Posterior cingulate gyrus (tissue), 11 donors: ENCODE measurements around the gene KCNMA1.

Experiments
- DNase-seq, 10 donors: peaks; one replicate each; pipeline versions ENCODE4 v3.0.0 to v3.0.0-alpha.2; 2020 to 2021; ENCODE audit warnings: mixed read lengths in 3 of 10
- intact Hi-C: fragments of 100-400 bp; cut with DNase I; formaldehyde crosslinking; loops from one replicate; pipeline ENCODE4 v1.15.1; 2023

Gene KCNMA1

DNA sequence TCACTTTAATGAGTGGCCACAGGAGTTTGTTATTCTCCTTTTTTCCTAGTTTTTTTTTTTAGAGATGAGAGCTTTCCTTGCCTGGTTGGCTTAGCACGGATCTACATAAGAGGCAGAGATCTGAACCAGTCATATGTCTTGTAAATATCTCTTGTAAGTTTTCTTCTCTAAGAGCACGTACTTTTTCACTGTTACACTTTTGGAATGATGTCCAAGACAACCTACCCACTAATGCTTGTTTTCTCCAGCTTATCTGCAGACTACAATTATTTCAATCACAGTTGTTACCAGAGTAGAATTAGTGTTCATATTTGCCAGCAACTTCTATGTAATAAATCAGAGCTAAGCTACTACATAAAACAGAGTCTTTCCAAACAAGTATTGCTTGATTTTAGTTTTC is 444.6 kb downstream of the KCNMA1 start:
- no peak for DNase-seq
- intact Hi-C loops = no loop called here

DNA sequence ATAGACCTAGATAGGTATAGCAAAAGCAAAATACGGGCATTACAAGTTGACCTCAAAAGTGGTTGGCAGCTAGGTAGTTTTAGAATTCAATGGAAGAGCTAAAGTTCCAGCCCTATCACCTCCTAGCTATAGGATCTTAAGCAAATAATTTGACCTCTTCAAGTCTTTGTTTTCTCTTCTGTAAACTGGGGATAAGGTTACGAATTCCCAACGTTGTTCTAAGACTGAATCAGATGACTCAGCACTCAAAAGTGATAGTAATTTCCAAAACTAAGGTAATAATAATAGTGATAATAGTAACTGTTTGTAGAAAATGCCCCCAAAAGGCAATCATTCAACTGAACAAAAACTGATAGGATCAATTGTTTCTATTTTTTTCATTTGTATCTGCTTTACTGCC is 445.2 kb downstream of the KCNMA1 start:
- no peak for DNase-seq
- intact Hi-C loops = no loop called here

DNA sequence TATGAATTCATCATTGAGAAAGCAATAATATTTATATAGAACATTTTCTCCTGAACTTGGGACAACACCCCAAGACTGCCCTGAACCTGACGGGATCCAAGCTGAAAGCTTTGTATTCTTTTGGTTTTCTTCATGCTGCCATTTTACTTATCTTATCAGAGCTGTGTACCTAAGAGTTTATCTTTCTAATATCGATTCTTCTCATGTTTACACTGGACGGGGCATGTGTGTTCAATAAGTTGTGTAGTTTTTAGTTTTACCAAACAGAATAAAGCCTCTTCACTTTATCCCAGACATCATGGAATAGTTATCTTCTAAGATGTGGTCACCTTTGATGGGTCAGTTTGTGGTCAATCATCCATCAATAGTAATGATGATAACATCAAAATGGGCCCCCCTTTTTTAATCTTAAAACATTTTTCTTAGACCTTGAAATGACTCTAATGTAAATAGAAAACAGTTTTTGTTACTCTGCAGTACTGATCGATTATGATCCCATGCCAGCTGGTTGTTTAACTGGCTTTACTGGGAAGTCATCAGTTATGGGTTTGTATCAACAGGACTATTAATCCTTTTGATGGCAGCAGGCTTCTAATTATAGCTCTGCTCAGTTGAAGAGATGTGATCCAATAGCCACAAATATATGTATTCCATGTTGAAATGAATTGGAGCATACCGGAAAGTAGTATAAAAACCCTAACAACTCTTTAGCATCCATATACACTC is 446.1 kb downstream of the KCNMA1 start:
- intact Hi-C loops = no loop called here
- DNase-seq = no peak

DNA sequence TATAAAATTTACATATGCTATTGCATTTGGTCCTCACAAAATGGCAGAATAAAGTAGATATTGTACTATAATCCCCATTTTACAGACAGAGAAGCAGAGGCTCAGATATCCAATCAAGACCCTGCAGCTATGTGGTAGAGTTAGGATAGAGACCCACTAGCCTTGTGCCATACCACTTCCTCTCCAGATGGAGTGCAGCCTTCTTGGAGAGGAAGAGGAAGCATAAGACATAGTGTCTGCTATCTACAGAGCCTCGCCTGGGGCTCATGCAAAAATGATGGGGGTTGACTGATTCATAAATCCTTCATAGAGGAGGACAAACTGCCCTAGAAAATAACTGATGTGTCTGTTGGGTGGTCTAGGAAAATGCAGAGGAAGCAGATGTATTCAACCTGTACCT is 447.3 kb downstream of the KCNMA1 start:
- no peak for DNase-seq
- intact Hi-C loops = no loop called here

DNA sequence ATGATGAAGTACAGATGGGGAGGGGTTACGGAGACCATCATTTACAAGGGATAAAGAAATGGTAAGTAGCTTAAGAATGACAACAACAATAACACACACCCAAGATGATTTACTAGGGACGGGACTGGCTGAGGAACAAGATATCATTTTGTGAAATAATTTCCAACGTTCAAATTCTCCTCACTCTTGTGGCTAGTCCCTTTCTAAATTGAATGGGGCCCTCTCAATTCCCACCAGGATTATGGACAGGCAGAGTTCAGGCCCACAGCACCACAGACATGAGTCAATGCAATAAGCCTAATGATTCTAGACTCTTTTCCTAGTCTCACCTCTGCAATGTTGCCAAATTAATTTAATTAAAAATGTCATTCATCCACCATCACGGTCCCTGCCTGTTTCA is 448.1 kb downstream of the KCNMA1 start:
- intact Hi-C loops = no loop called here

DNA sequence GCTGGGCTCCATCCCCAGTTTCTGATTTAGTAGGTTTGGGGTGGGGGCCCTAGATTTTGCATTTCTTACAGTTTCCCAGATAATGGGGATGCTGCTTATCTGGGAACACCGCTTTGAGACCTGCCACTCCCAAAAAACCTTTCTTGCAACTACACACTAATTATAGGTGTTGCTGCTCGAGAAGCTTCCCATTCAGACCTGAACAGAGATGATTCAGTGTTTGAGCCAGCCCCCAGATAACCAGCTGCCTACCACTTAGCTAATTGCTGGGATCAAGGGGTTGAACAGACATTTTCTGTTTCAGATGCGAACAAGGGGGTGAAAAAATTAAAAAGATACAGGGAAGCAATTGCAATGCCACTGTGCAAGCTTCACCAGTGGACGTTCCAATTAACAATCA is 448.5 kb downstream of the KCNMA1 start:
- intact Hi-C loops = no loop called here
- no peak for DNase-seq

More for the DNA sequence above, 448.1 kb downstream of the KCNMA1 start:
- DNase-seq = no peak

DNA sequence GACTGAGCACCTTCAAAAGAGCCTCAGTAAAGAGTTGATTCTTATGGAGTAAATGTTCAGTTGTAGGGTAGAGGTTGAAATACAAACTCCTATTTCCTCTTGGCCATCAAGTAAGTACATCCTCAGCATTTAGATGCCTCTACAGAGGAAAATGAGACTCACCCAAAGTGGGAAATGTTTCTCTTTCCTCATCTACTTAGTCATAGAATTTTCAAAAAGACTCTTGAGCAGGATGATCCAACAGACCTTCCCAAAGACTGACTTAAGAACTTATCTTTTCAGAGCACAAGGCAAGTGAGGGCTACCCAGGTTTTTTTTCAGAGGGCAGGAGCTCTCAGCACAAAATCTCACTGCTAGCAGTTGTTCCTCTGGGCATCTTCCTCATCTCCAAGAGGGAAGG is 449.1 kb downstream of the KCNMA1 start:
- no peak for DNase-seq
- intact Hi-C loops = no loop called here

DNA sequence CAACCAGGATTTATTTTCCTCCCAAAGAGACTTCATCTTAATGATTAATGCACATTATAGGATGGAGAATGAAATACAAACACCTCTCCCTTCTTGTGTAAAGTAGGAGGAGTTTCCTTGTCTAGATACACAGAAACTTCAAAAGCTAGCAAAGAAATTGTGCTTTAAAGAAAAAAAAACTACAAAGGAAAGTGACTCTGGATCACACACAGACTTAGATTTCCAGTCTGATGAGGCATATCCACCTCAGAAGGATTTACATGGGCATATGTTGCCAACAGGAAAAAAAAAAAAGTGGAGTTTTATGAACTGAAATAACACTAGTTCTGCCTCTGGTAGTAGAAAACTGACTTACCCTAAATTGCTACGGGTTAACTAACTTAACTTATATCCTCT is 449.6 kb downstream of the KCNMA1 start:
- intact Hi-C loops = no loop called here
- DNase-seq = no peak

DNA sequence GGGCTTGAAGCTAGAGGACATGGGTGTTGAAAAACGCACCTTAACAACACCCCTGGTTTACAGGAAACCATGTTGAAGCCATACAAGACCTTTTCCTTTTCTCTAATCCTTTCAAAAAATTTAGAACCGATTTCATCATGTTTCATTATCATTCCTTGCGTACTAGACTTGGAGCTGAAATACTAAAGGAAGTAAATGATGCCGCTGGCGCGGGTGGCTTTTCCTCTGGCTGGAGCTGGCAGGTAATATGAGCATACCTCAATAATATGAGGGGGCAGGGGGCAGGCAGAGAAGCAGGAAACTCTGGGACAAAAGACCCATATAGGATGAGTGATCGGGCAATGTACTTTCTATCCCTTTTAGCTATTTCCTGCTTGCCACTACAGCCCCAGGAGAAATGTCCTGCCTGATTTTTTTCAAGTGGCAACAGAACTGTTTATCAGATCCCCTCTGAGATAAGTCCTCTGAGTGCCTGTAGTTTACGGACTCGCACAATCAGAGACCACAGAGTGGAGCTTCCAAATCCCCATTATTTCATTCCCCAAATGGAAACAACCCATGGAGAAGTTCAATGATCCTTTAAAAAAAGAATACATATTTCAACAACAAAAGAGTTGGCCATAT is 450.1 kb downstream of the KCNMA1 start:
- DNase-seq = no peak
- intact Hi-C loops = no loop called here

DNA sequence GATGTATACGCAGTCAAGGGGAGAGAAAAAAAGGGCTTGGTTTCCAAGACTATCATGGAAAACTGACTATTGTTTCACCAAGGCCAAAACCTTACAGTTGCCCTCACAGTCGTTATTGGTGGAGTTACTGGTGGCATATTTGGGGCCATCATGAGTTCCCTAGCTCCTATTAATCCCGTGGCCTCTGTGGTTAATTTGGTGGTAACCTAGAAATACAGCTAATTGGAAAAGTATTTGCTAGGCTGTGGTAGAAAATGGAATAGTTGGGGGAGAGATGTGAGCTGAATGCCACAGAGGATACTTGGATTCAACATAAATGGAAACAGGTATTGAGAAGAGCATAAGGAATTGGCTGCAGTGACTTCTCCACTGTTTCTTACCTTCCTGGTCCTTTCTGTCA is 450.7 kb downstream of the KCNMA1 start:
- intact Hi-C loops = no loop called here
- no peak for DNase-seq

DNA sequence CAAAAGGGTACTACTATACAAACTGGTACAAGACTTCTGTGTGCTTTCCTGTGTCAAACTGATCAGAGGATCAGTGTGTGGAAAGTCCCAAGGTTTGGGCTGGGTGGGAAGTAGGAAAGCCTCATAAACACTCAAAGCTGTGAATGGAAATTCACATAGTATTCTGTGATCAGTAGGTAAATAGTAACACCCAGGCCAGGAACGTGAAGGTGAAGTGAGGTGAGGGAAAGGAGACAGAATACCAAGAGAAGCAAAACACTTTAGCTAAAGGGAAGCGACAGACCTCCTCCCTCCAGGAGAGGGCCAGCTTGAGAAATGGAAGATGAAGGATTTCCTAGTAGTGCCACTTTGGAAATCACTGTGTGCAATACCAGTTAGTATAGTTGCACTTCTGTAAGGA is 451.9 kb downstream of the KCNMA1 start:
- intact Hi-C loops = no loop called here
- no peak for DNase-seq

DNA sequence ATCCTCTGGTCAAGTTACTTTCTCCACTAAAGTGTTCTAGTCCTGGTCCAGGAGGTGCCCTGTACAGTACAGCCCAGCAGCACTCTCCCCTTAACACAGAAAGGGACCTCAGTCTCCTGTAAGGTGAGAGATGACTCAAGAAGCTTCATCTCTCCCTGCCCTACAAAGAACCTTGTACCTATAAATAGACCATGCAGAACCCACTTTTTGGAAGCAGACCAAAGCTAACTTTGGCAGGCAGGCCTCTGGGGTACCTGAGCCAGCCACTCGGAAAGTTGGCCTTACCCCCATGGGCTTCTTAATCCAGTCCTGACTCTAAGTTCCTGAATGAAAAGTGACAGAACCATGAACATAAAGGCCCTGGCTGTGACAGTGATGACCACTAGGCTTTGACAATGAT is 454.8 kb downstream of the KCNMA1 start:
- intact Hi-C loops = no loop called here
- DNase-seq = no peak

DNA sequence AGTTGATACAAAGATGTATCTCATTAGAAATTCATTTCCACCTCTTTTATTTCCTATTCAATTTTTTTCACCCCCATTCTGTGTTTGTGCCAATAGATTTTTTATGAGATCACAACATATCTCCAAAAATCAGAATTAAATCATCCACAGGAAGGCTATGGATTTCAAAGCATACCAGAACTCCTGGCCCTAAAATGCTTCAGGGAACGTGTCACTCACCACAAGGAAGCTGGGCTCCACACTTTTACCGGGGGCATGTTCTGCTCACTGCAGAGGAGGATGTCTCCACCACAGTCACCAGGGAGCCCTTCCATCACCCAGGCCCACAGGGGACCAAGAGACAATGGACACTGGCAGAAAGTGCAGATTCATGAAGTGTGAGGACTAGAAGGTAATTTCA is 456.8 kb downstream of the KCNMA1 start:
- no peak for DNase-seq
- intact Hi-C loops = no loop called here

DNA sequence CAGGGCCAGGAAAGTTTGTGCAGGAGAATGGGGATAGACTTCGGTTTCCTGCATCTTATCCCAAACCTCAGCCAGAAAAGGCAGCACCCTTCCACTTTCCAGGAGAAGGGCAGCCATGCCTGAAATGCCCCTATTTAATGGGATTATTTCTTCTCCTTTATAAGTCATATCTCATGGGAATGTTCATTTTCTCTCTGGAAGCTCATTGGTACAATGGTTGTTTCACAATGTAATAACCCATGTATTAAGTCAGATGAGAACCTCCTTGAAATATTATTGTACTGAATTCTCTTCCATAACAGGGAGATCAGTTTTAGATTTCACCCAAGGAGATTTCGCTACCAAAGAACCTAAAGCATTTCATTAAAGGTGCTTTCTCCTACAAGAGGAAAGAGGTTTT is 457.5 kb downstream of the KCNMA1 start:
- DNase-seq = no peak
- intact Hi-C loops = no loop called here

DNA sequence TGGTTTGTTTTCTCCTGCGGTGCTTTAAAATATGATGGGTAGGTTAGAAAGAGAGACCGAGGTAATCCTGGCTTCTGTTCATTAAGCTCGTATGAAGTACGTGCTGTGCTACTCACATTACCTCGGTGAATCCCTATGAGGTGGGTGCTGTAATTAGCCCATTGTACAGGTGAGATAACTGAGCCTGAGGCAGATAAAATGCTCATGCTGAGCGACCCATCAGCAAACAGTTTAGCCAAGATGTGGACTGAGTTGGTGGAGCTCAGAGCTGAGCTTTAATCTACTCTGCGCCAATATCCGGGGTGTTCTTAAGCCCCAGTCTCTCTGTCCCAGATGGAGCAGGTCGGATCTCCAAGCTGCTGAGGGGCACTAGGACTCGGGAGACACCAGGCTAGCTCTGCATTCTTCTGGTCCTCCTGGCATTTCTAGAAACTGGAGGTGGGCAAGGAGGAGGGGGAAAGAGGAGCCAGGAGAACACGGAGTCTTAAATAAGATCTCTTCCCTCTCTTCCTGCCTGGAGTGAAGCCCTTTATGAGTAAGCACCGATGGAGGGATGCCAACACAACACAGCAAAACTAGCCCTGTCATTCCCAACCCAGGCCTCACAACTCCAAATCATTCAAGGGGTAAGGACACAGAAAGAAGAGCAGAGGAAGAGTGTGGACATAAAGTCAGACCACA is 458.5 kb downstream of the KCNMA1 start:
- DNase-seq = peak in 8 of 10 donors; percentile 25 to 89 (median 64)
- intact Hi-C loops = loop anchor here (10.0 kb wide), 1 partner anchor 316 kb away; no protein-coding TSS in a partner anchor

DNA sequence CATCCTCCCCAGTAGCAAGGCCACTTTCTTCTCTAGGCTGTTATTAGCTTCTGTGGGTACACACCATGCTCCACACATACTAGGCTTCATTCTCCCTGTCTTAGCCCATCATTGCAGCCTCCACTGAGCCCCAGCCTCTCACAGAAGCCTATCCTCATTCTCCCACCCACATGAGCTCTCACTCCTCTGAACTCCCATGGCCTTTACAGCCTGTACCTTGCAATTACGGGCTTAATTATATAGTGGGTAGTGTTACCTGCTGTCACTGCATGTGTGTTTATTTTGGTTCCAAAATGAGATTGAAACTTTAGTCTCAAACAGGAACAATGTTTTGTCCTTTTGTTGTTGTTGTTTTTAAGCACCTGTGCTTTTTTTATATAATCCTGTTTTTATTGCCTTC is 460.0 kb downstream of the KCNMA1 start:
- no peak for DNase-seq
- intact Hi-C loops = loop anchor here (10.0 kb wide), 1 partner anchor 317 kb away; no protein-coding TSS in a partner anchor

DNA sequence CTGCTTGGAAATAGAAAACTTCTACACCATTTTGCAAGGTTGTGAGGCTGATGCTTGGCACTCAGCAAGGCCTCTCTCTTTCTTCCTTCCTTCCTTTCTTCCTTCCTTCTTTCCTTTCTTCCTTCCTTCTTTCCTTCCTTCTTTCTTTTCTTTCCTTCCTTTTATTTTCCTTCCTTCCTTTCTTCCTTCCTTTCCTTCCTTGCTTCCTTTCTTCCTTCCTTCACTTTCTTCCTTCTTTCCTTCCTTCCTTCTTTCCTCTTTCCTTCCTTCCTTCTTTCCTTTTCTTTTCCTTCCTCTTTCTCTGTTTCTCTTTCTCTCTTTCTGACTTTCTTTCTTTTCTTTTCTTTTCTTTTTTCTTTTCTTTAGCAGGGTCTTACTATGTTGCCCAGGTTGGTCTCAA is 460.4 kb downstream of the KCNMA1 start:
- intact Hi-C loops = loop anchor here (10.0 kb wide), 1 partner anchor 318 kb away; no protein-coding TSS in a partner anchor
- DNase-seq = no peak

DNA sequence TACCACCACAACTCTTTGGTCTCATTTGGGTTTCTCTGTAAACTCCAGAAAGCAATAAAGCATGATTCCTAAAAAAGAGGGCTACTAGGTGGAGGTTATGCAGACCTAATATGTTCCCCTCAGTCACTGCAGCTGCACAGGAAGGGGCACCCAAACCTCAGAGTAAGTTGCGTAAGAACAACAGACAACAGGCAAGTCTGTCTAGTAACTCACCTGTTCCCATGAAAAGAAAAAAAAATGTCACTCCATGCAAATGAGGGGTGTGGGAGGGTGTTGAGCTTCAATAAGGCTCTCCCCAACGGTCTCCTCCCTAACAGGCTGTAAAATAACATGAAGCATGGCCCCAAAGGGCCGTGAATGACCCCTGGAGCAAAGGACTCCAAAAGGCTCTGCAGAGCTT is 461.4 kb downstream of the KCNMA1 start:
- no peak for DNase-seq
- intact Hi-C loops = loop anchor here (10.0 kb wide), 1 partner anchor 319 kb away; no protein-coding TSS in a partner anchor

DNA sequence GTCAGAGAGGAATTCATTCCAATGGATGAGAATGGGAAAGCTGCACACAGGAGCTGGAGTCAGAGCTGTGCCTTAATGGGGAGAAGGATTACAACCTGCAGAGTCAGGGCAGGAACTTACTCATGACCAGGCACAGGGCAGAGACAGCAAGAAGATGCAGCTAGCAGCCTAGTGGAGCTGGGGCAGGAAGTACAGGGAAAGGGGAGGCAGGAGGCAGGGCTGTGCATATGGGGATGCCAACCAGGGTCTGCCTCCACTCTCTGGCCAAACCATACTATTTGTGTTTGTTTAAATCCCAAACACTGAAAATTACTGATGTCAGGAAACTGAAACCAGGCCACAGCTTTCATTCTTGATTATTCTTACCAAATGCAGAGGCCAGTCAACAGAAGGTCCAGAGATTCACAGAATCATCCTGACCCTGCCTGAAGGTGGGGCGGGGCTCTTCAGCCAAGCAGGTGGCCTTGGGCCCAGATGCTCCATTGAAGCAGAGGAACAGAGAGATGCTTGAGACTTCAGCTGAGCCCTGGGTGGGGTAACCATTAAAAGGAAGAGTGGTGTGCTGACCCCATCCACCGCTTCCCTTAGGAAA is 461.9 kb downstream of the KCNMA1 start:
- intact Hi-C loops = loop anchor here (2.0 to 10.0 kb wide), 2 partner anchors 319 to 535 kb away; no protein-coding TSS in a partner anchor
- DNase-seq = no peak

DNA sequence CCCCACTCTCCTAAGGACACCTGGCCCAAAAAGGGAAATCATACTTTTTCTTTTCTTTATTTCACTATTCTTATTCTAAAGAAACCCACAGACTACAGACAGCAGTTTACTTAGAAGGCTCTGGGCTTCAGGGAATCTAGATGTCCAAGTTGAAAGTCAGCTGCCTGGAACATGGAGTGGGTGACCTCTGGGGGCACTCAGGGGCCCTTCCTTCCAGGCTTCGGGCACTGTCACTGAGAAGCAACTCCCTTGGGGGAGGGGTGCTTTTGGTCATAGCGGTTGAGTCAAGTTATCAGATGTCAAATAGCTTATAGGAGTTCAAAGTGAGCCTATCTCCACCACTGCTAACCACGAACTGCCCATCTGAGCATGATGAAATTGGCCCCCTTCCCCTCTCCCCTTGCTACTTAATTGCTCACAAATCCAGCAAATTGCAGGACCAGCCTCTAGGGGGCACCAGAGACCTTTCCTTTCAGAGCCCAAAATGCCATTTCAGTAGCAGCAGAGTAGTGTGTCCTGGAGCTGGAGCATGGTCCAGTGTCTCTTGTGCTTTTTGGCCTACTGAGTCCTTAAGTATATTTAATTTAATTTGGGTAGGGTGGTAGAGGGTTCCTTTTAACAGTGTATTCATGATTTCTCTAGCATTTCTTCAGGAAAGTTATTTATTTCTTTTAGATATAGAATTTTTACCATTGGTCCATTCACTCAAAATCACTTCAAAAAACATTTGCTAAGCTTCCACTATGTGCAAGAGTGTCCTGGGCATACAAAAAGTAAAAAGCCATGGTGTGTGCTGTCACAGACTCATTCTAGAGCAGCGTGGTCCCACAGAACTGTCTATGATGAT is 463.8 kb downstream of the KCNMA1 start:
- DNase-seq = peak in 9 of 10 donors; percentile 45 to 94 (median 75)
- intact Hi-C loops = loop anchor here (1.0 to 10.0 kb wide), 4 partner anchors 218 to 537 kb away; no protein-coding TSS in a partner anchor
